Hypothalamus (tissue), 51 donors: ENCODE results near the gene RASGEF1C.

Experiments
- DNase-seq, 51 donors: peaks; one replicate each; lab custom pipeline; 2025; lab: John Stamatoyannopoulos, UW

The RASGEF1C gene

DNA sequence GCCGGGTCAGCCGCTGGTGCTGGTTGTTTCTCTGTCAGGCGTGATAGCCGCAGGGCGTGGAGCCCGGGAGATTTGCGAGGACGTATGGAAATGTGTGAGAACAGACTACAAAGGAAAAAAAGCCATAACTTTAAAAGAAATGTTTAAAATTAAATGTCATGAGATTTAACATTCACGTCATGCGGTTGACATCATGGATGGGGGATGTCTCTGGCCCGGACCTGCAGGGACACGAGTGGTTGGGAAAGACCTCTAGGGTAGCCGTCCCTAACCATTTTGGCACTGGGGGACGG is 136.8 kb downstream of the RASGEF1C start:
- DNase-seq: no peak

DNA sequence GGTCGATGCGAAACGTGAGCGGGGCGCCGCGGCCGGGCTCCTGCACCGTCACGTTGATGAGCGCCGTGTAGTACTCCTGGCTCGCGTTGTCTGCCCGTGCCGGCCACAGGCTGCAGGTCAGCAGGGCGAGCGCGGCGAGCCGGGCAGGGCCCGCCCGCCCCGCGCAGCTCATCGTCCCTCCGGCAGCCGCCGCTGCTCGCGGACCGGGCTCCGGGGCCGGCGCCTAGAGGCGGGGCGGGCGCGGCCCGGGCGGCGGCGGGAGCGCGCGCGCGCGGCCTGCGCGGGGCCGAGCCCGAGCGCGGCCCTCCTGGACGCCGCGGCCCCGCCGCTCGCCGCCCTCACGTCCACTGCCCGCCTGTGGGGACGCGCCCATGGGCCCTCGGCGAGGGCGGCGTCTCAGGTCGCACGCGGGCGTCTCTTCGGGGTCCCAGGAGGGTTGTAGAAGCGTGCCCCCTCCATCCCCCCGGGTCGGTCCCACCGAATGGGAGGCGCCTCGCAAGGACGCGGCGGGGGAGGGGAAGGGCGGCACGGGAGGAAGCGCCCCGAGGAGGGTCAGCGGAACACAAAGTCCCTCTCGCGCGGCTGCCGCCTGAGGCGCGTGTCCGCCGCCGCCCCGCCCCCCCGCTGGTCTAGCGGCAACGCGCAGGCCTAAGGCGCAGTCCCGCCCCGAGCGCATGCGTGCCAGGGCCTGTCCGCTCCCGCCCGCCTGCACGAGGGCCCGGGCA is 137.3 kb downstream of the RASGEF1C start, which contains the start of gene RNF130:
Gene RNF130 (minus strand): TSS at position 229 of the 725 bp plus-strand sequence. CDS start 57 bp downstream, at position 172.
- DNase-seq: peak; percentile 56 to 95 (median 85)

DNA sequence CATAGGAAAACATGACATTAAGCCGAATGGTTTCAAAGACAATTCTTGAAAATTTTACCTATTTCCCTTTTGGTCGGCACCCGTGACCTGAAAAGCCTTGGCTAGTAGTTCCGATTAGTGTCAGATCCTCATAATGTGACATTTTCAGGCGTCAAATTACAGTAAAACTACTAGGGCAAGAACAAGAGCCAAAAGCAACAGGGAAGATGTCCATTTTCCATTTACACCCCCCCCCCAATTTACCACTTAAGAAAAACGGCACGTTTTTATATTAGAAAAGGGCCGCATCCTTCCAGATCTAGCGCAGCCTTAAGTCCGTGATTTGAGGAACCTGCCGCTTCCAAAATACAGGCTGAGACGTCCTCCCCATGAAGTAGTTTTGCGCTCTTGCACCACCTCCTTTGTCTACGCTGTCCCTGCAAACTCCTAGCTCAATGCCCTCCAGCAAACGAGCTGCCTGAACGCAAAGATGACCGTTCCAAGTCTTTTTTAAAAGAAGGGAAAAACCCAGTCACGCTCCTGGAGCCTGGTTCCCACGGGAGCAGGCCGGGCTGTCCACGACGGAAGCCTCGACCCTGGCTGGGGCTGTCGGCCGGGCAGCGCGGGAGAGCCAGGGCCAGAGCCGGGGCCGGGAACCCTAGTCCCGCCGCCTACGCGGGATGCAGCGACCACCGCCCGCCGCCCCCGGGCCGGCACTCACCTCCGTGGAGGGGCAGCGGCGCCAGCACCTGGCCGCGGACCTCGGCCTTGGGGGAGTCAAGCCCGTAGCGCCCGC is 138.1 kb downstream of the RASGEF1C start:
- peak in 22 of 51 donors; percentile 25 to 73 (median 46) for DNase-seq

GRCh38 chr5:180069589-180070247 is 139.3 kb downstream of the RASGEF1C start:
- peak in 46 of 51 donors; percentile 20 to 90 (median 64) for DNase-seq

GRCh38 chr5:180068519-180069090 is 140.4 kb downstream of the RASGEF1C start:
- DNase-seq: peak in 1 of 51 donors; percentile 27

DNA sequence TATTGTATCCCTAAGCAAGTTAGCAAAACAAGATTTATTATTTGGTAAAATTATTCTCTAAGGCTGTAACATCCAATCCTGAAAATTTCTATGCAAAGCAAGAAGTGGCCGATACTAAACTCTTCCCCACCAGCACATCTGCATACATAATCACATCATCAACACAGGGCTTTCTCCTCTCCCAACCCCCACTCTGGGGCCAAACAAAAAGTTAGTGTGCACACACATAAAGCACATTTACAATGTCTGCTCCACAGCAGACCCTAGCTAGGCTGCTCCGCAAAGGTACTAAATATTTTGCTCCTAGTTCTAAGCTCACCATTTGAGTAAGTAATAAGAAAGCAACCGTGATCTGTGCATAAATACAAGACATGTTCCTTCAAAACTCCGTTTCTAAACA is 141.0 kb downstream of the RASGEF1C start:
- peak in 28 of 51 donors; percentile 13 to 82 (median 40) for DNase-seq

GRCh38 chr5:180060192-180060591 is 148.8 kb downstream of the RASGEF1C start:
- no peak for DNase-seq

DNA sequence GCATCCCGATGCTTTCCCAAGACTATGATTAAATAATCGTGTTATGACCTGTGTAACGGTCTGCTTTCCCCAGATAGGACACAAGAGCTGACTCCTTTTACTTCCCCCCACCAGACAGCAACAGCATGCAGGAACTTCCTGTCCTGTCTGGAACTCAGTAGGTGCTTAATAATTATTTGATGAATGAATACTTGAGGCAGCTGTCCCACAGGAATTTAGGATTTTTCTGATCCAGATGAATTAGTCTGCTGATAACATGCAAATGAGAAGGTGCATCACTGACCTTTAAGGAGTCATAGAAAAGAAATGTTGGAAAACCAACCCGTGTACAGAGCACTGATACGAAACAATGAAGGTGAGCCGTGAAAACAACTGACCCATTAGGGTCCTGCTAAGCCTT is 149.7 kb downstream of the RASGEF1C start:
- DNase-seq: no peak

DNA sequence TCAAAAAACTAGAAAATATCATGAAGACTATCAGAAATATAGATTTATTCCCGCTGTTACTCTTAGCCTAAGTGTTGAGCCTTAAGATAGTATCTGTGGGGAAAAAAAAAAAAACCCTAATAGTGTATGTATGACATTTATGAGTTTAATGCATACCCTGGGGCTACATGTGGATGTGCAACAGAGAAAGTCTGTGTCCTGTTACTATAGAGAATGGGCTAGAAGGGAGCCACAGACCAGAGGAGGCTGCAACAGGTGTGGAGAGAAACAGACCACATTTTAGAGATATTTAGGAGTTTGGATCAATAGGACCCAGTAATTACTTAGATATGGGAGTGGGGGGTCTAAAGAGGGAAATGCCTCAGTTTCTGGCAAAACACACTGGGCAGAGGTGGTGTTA is 152.9 kb downstream of the RASGEF1C start:
- no peak for DNase-seq

GRCh38 chr5:180054226-180054625 is 154.8 kb downstream of the RASGEF1C start:
- DNase-seq: no peak

GRCh38 chr5:180053061-180053602 is 155.9 kb downstream of the RASGEF1C start:
- no peak for DNase-seq

GRCh38 chr5:180052211-180052818 is 156.7 kb downstream of the RASGEF1C start:
- DNase-seq: no peak
